H1 (cell line): ENCODE measurements around the gene PTPA.

ENCODE experiments used
- BCL11A ChIP-seq, 2 experiments: IDR thresholded peaks; one replicate each; pipeline ENCODE4 v1.6.1; 2011; ENCODE audit warnings: low read depth in 2 of 2, low read length in 2 of 2, mild to moderate bottlenecking in 2 of 2
- EP300 ChIP-seq, 2 experiments: IDR thresholded peaks; 1 replicate in 1 of 2; 2 replicates in 1 of 2; pipeline ENCODE4 v1.6.1; 2011 to 2012; ENCODE audit warnings: low read depth in 2 of 2, low read length in 2 of 2, mild to moderate bottlenecking in 2 of 2, borderline replicate concordance in 1 of 2, inconsistent platforms in 1 of 2, moderate library complexity in 1 of 2
- POLR2AphosphoS5 ChIP-seq: IDR thresholded peaks from 2 replicates; pipeline ENCODE4 v1.6.1; 2011; ENCODE audit warnings: low read depth, low read length
- TBP ChIP-seq: IDR thresholded peaks from 2 replicates; pipeline ENCODE4 v1.6.1; 2011; ENCODE audit warnings: low read depth, low read length, improper control_type of control experiment

DNA sequence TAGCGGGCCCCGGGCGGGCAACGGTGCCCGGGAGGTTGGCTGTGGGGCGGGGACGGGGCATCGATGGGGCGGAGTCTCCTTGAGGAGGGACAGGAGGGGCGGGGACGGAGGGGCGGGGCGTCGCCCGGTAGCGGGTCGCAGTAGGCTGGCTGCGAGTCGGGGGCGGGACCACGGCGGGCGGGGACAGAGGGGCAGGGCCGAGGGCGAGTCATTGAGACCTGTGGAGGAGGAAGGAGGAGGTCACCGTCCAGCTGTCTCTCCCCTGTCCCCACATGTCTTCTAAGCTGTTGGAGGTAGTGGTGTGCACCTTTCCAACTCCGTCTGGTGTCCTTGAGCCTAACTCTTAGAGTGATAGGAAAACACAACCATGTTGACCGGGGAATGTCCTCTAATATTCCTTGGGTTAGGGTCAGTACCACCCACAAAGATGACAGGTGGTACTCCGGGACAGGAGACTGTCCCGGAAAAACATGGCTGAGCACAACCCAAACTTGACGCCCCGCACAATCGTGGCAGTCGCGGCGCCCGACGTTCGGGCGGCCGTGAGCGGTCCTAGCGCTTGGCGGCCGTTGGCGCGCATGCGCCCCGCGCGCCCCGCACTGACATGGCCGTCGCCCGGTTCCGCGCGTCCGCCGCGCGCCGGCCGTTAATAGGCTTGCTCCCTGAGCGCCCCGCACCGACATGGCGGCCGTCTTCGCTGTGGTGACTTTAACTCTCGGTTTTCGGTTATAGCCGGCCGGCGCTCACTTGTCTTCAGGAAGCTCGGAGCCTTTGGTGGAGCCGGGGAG, at the start of gene PTPA, which contains the start of gene CRAT:
- TF ChIP-seq TBP (peak; percentile 83), BCL11A (IDR thresholded peaks at IDR 0.05; ENCODE audit: low read depth in 2 of 2, low read length in 2 of 2) (no peak), POLR2AphosphoS5 (peak; percentile 96), EP300 (IDR thresholded peaks at IDR 0.05; ENCODE audit: borderline replicate concordance in 1 of 2, low read depth in 2 of 2, low read length in 2 of 2) (no peak)
